HL-60 (cell line): Measurements from ENCODE around the gene RAB3A.

Source experiments
- CTCF ChIP-seq: IDR thresholded peaks from one replicate; pipeline ENCODE4 v1.5.1; 2011; ENCODE audit warnings: low read length, control low read depth, inconsistent platforms; ENCODE audit not compliant: insufficient read depth
- POLR2AphosphoS5 ChIP-seq: IDR thresholded peaks from 2 replicates; pipeline ENCODE4 v1.6.1; 2012; ENCODE audit warnings: low read depth

GRCh38 chr19:18249834-18250233 is 46.0 kb upstream of the RAB3A start:
- TF ChIP-seq CTCF (no peak), POLR2AphosphoS5 (no peak)
